Measurements from ENCODE around the gene SPSB2.
A peak's percentile ranks its signal among the peaks of the same experiment; 100 is the strongest.
"Not testable (repeated sequence)": the region's sequence is repeated elsewhere in the genome, so short reads cannot be mapped to it uniquely, and the experiment has no call there.

The SPSB2 gene

GRCh38 chr12:6909421-6910145 is 36.5 kb upstream of the SPSB2 start:
- Histone ChIP-seq H3K36me3 (ENCODE audit: control insufficient read depth, insufficient read depth, low read length) (no peaks in the 10 kb centered on the region), H3K4me3 (replicated peaks; ENCODE audit: low read depth, low read length) (no peak overlapping the region), H3K27me3 (replicated peaks; ENCODE audit: control insufficient read depth, insufficient read depth, low read length) (no peaks in the 10 kb centered on the region)
- DNase-seq (ENCODE audit: extremely low read depth, insufficient read length), result no peak
- TF ChIP-seq CTCF (IDR thresholded peaks at IDR 0.05; ENCODE audit: insufficient read depth, low read length, poor library complexity, severe bottlenecking), result no peak

- H3K4me3 ChIP-seq (replicated peaks; ENCODE audit: low read depth, low read length); H3K27me3 ChIP-seq (replicated peaks; ENCODE audit: control insufficient read depth, insufficient read depth, low read length); DNase-seq (ENCODE audit: extremely low read depth, insufficient read length); H3K36me3 ChIP-seq (ENCODE audit: control insufficient read depth, insufficient read depth, low read length): not testable (repeated sequence)
Observed at GRCh38 chr12:6908141-6908540, 35.0 kb upstream of the SPSB2 start.

GRCh38 chr12:6905414-6906040 is 32.4 kb upstream of the SPSB2 start:
- H3K27me3 ChIP-seq (replicated peaks; ENCODE audit: control insufficient read depth, insufficient read depth, low read length), result no peaks in the 10 kb centered on the region
- no peak for TF ChIP-seq CTCF (IDR thresholded peaks at IDR 0.05; ENCODE audit: insufficient read depth, low read length, poor library complexity, severe bottlenecking)
- no peaks in the 10 kb centered on the region for H3K36me3 ChIP-seq (ENCODE audit: control insufficient read depth, insufficient read depth, low read length)
- no peak for DNase-seq (ENCODE audit: extremely low read depth, insufficient read length)
- peak overlapping the region; percentile 74; the same call in 1 of the 2 replicates for H3K4me3 ChIP-seq (replicated peaks; ENCODE audit: low read depth, low read length)

GRCh38 chr12:6904280-6905276 is 31.5 kb upstream of the SPSB2 start, which contains the start of gene LRRC23:
LRRC23 (plus strand) TSS chr12:6904822; CDS start chr12:6905634, 812 bp downstream.
- no peak for TF ChIP-seq CTCF (IDR thresholded peaks at IDR 0.05; ENCODE audit: insufficient read depth, low read length, poor library complexity, severe bottlenecking)
- peak within 1 kb of the TSS; percentile 74 for H3K4me3 ChIP-seq (replicated peaks; ENCODE audit: low read depth, low read length)
- no peaks in the 10 kb centered on the region for H3K27me3 ChIP-seq (replicated peaks; ENCODE audit: control insufficient read depth, insufficient read depth, low read length)
- no peaks in the 10 kb centered on the region for H3K36me3 ChIP-seq (ENCODE audit: control insufficient read depth, insufficient read depth, low read length)
- DNase-seq (ENCODE audit: extremely low read depth, insufficient read length), result peak; percentile 94

DNA sequence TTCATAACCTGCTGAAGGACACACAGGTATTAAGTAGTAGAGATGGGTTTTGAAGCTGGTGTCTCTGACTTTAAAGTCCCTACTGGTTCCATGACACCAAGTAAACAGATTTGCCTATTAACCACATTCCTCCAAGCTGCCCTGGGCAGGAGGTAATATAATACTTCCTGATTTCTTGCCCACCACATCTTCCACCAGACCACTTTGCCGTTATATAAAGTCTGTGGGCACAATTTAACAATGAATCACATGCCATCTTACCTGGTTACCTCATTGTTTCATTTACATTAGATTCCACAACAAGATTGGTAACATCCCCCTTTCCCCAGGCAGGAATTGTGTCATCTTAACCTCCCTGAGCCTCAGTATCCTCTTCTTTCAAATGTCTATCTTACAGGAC is 30.6 kb upstream of the SPSB2 start:
- H3K4me3 ChIP-seq (replicated peaks; ENCODE audit: low read depth, low read length), result no peak overlapping the region
- no peaks in the 10 kb centered on the region for H3K27me3 ChIP-seq (replicated peaks; ENCODE audit: control insufficient read depth, insufficient read depth, low read length)

More for the DNA sequence above, 30.6 kb upstream of the SPSB2 start:
- no peaks in the 10 kb centered on the region for H3K36me3 ChIP-seq (ENCODE audit: control insufficient read depth, insufficient read depth, low read length)
- TF ChIP-seq CTCF (IDR thresholded peaks at IDR 0.05; ENCODE audit: insufficient read depth, low read length, poor library complexity, severe bottlenecking), result no peak
- no peak for DNase-seq (ENCODE audit: extremely low read depth, insufficient read length)
